ENCODE measurements around the gene CHST11.

GRCh38 chr12:104534162-104534856 is 77.6 kb downstream of the CHST11 start:
- TF ChIP-seq, protein P1, sequence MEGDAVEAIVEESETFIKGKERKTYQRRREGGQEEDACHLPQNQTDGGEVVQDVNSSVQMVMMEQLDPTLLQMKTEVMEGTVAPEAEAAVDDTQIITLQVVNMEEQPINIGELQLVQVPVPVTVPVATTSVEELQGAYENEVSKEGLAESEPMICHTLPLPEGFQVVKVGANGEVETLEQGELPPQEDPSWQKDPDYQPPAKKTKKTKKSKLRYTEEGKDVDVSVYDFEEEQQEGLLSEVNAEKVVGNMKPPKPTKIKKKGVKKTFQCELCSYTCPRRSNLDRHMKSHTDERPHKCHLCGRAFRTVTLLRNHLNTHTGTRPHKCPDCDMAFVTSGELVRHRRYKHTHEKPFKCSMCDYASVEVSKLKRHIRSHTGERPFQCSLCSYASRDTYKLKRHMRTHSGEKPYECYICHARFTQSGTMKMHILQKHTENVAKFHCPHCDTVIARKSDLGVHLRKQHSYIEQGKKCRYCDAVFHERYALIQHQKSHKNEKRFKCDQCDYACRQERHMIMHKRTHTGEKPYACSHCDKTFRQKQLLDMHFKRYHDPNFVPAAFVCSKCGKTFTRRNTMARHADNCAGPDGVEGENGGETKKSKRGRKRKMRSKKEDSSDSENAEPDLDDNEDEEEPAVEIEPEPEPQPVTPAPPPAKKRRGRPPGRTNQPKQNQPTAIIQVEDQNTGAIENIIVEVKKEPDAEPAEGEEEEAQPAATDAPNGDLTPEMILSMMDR (IDR thresholded peaks at IDR 0.05), result no peak
- TF ChIP-seq POLR2A (IDR thresholded peaks at IDR 0.05), result no peak

All from breast epithelium (tissue), 3 donors.